HEK293T (cell line): ENCODE measurements around the gene TP53.
"Not testable (repeated sequence)": the region's sequence is repeated elsewhere in the genome, so short reads cannot be mapped to it uniquely, and the experiment has no call there.

Experiments used
- ELF4 ChIP-seq: fragments of 450-650 bp; IDR thresholded peaks from 2 replicates; pipeline ENCODE4 v1.6.1; 2017; ENCODE audit warnings: antibody characterized with exemption
- FOXA1 ChIP-seq: fragments of 450-650 bp; IDR thresholded peaks from 2 replicates; pipeline ENCODE4 v1.6.1; 2016; ENCODE audit warnings: mild to moderate bottlenecking
- FOXK2 ChIP-seq: fragments of 450-650 bp; IDR thresholded peaks from 2 replicates; pipeline ENCODE4 v1.6.1; 2016; ENCODE audit warnings: mild to moderate bottlenecking
- SP1 ChIP-seq: fragments of 450-650 bp; IDR thresholded peaks from 2 replicates; pipeline ENCODE4 v1.6.1; 2017
- SUZ12 ChIP-seq: fragments of 450-650 bp; IDR thresholded peaks from 2 replicates; pipeline ENCODE4 v1.6.1; 2016; ENCODE audit warnings: mild to moderate bottlenecking
- TF ChIP-seq, protein P1 (sequence below): fragments of 450-650 bp; IDR thresholded peaks from 2 replicates; pipeline ENCODE4 v1.6.1; 2016

DNA sequence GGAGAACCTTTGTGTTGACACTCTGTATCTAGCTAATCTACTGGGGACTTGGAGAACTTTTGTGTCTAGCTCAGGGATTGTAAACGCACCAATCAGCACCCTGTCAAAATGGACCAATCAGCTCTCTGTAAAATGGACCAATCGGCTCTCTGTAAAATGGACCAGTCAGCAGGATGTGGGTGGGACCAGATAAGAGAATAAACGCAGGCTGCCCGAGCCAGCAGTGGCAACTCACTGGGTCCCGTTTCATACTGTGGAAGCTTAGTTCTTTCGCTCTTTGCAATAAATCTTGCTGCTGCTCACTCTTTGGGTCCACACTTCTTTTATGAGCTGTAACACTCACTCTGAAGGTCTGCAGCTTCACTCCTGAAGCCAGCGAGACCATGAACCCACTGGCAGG lies 45.7 kb downstream of the TP53 start:
- not testable (repeated sequence) for TF ChIP-seq ELF4, FOXK2, SP1, SUZ12, FOXA1
- TF ChIP-seq, protein P1, sequence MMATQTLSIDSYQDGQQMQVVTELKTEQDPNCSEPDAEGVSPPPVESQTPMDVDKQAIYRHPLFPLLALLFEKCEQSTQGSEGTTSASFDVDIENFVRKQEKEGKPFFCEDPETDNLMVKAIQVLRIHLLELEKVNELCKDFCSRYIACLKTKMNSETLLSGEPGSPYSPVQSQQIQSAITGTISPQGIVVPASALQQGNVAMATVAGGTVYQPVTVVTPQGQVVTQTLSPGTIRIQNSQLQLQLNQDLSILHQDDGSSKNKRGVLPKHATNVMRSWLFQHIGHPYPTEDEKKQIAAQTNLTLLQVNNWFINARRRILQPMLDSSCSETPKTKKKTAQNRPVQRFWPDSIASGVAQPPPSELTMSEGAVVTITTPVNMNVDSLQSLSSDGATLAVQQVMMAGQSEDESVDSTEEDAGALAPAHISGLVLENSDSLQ: not testable (repeated sequence)
